Endothelial cell of umbilical vein (primary cell): Measurements from ENCODE around the gene AGMO. TPM values are rescaled to one million over a fixed set of nuclear protein-coding genes. Genes with fewer than 3 reads are reported as not detected.

Source experiments
- BruUV-seq: library from RNA; stranded (reverse); fragments of 400-500 nt; replicated peaks from 2 replicates; lab custom pipeline; 2021; lab: Mats Ljungman, UMichigan
- CTCF ChIA-PET: fragments of 300-600, 350-600 bp; sonication (Branson Sonifier 250); formaldehyde crosslinking; loops from one replicate; lab custom pipeline; 2021; ENCODE audit warnings: antibody characterized with exemption, inconsistent platforms; lab: Charles Lee
- POLR2A ChIA-PET: fragments of 300-600, 350-600 bp; sonication (Branson Sonifier 250); formaldehyde crosslinking; loops from one replicate; lab custom pipeline; 2021; ENCODE audit warnings: antibody characterized with exemption, inconsistent platforms; lab: Charles Lee
- DNase-seq: peaks from one replicate; pipeline ENCODE4 v3.0.0-alpha.2; 2011; ENCODE audit warnings: low read depth, low spot score
- FAIRE-seq: peaks from 2 replicates; lab custom pipeline; 2011; peaks lifted over from hg19 to GRCh38; lab: Jason Lieb, UNC
- H2AFZ ChIP-seq: 2 replicates; pipeline ENCODE4 v1.6.0; 2012; ENCODE audit warnings: low read depth, low read length, control low read depth, inconsistent platforms
- H3K27ac ChIP-seq: 2 replicates; pipeline ENCODE4 v1.5.1; 2011; ENCODE audit warnings: low read depth, mild to moderate bottlenecking, control low read depth, low read length, moderate library complexity; ENCODE audit not compliant: insufficient read depth
- H3K27me3 ChIP-seq, 2 experiments: 2 replicates each; pipeline versions ENCODE4 v1.6.0 to v1.6.1; 2011; ENCODE audit warnings: low read length in 2 of 2, mixed read lengths in 1 of 2; ENCODE audit not compliant: control insufficient read depth in 2 of 2, insufficient read depth in 2 of 2
- H3K36me3 ChIP-seq, 2 experiments: 2 replicates in 1 of 2; 3 replicates in 1 of 2; pipeline ENCODE4 v1.5.1; 2011; ENCODE audit warnings: low read length in 2 of 2, mild to moderate bottlenecking in 1 of 2, moderate library complexity in 1 of 2; ENCODE audit not compliant: control insufficient read depth in 2 of 2, insufficient read depth in 2 of 2; ENCODE audit errors: extremely low read depth in 1 of 2
- H3K4me1 ChIP-seq: 3 replicates; pipeline ENCODE4 v1.5.1; 2011; ENCODE audit warnings: mild to moderate bottlenecking, low read length; ENCODE audit not compliant: control insufficient read depth, insufficient read depth; ENCODE audit errors: extremely low read depth
- H3K4me2 ChIP-seq: 2 replicates; pipeline ENCODE4 v1.6.1; 2011; ENCODE audit warnings: low read length, control low read depth, mixed read lengths; ENCODE audit not compliant: insufficient read depth
- H3K4me3 ChIP-seq, 3 experiments: fragments of 200-600 bp in 1 of 3; sonication (generic), shearing (Covaris generic) in 1 of 3; replicated peaks in 1 of 3; 2 replicates each; pipeline ENCODE4 v1.5.1; 2011 to 2016; ENCODE audit warnings: control low read depth in 3 of 3, low read length in 3 of 3, mild to moderate bottlenecking in 2 of 3, inconsistent platforms in 1 of 3, low read depth in 1 of 3, moderate library complexity in 1 of 3; ENCODE audit not compliant: insufficient read depth in 1 of 3
- H3K79me2 ChIP-seq: 2 replicates; pipeline ENCODE4 v1.6.0; 2012; ENCODE audit warnings: low read length, inconsistent platforms; ENCODE audit not compliant: control insufficient read depth, insufficient read depth
- H3K9ac ChIP-seq: replicated peaks from 2 replicates; pipeline ENCODE3; 2011; ENCODE audit warnings: low read length, control low read depth; ENCODE audit not compliant: insufficient read depth; ENCODE audit errors: extremely low read depth
- H3K9me1 ChIP-seq: replicated peaks from 3 replicates; pipeline ENCODE4 v1.6.0; 2011; ENCODE audit warnings: mild to moderate bottlenecking, low read length; ENCODE audit not compliant: control insufficient read depth, insufficient read depth; ENCODE audit errors: extremely low read depth
- H3K9me3 ChIP-seq: replicated peaks from 2 replicates; pipeline ENCODE4 v1.5.1; 2012; ENCODE audit warnings: low read length, inconsistent platforms; ENCODE audit not compliant: control insufficient read depth, insufficient read depth
- H4K20me1 ChIP-seq: replicated peaks from 2 replicates; pipeline ENCODE3; 2011; ENCODE audit warnings: mild to moderate bottlenecking, low read length; ENCODE audit not compliant: control insufficient read depth, insufficient read depth; ENCODE audit errors: extremely low read depth
- CTCF ChIP-seq, 2 donors: IDR thresholded peaks; 1 replicate in 1 of 2; 2 replicates in 1 of 2; pipeline ENCODE4 v1.5.1; 2011; ENCODE audit warnings: low read length in 2 of 2, mild to moderate bottlenecking in 2 of 2, moderate library complexity in 2 of 2, control low read depth in 1 of 2, inconsistent platforms in 1 of 2, low read depth in 1 of 2; ENCODE audit not compliant: insufficient read depth in 1 of 2; ENCODE audit errors: extremely low read depth in 1 of 2
- EZH2 ChIP-seq: IDR thresholded peaks from 2 replicates; pipeline ENCODE4 v1.6.1; 2012; ENCODE audit warnings: borderline replicate concordance, low read depth, mild to moderate bottlenecking, moderate library complexity, low read length, inconsistent platforms; ENCODE audit not compliant: severe bottlenecking
- GATA2 ChIP-seq: IDR thresholded peaks from 2 replicates; pipeline ENCODE4 v1.7.0; 2011; ENCODE audit warnings: low read depth, mild to moderate bottlenecking, moderate library complexity, mixed read lengths, low read length; ENCODE audit not compliant: insufficient read length, insufficient read depth
- MYC ChIP-seq: IDR thresholded peaks from one replicate; pipeline ENCODE4 v1.6.1; 2011; ENCODE audit warnings: mild to moderate bottlenecking, low read depth, low read length
- POLR2A ChIP-seq: IDR thresholded peaks from 2 replicates; pipeline ENCODE4 v1.6.1; 2012; ENCODE audit warnings: low read depth, mild to moderate bottlenecking, control low read depth, low read length
- POLR2AphosphoS5 ChIP-seq: IDR thresholded peaks from 2 replicates; pipeline ENCODE4 v1.6.1; 2012; ENCODE audit warnings: low read depth, mild to moderate bottlenecking, control low read depth, low read length, moderate library complexity; ENCODE audit not compliant: insufficient read depth
- dilution Hi-C: fragments of 300-500 bp; cut with MboI; formaldehyde crosslinking; loops from one replicate; pipeline ENCODE4 v1.15.0; 2019; ENCODE audit warnings: low sequenced_read_pairs; ENCODE audit not compliant: extremely low pct_ligation_motif_present
- intact Hi-C: fragments of 100-400 bp; cut with micrococcal nuclease; formaldehyde crosslinking; loops from one replicate; pipeline ENCODE4 v1.10.0; 2022
- polyA plus RNA-seq, 4 experiments: library from polyadenylated mRNA; depleted of rRNA in 3 of 4; stranded (reverse) in 3 of 4; unstranded in 1 of 4; fragments of >200 nt; gene quantifications; 2 replicates each; pipeline versions ENCODE4 v1.2.1 to v1.2.3, GENCODE V29; 2011 to 2012; ENCODE audit warnings: missing spikeins in 1 of 4
- total RNA-seq: library from RNA; stranded (reverse); gene quantifications from 2 replicates; pipeline ENCODE4 v1.2.3, GENCODE V29; 2021
- TF ChIP-seq, protein P1 (sequence below): IDR thresholded peaks from 2 replicates; pipeline ENCODE4 v1.6.1; 2011; ENCODE audit not compliant: insufficient read depth, insufficient read length

AGMO gene
- total and polyA plus RNA-seq, 2 donors (not counting 3 experiments of a cell fraction or from before 2014, with no cell fraction given), result 0.23 to 0.40 TPM

GRCh38 chr7:15441915-15442314 is 119.9 kb downstream of the AGMO start:
- no peaks in the 10 kb centered on the region for H4K20me1 ChIP-seq
- H3K27me3 ChIP-seq, result no peaks in the 10 kb centered on the region
- TF ChIP-seq MYC (no peak), EZH2 (no peak)
- H3K79me2 ChIP-seq, result no peaks in the 10 kb centered on the region
- H3K9ac ChIP-seq, result no peak overlapping the region
- no peaks in the 10 kb centered on the region for H3K9me3 ChIP-seq
- no peaks in the 10 kb centered on the region for H3K36me3 ChIP-seq
- H3K4me3 ChIP-seq, result no peak overlapping the region
- H3K9me1 ChIP-seq, result no peaks in the 10 kb centered on the region
- intact Hi-C loops, result no loop called here
- no peak overlapping the region for H3K4me2 ChIP-seq
- BruUV-seq, result no TSS peak
- DNase-seq (no peak), FAIRE-seq (no peak)
- no peaks in the 10 kb centered on the region for H3K4me1 ChIP-seq
- ChIA-PET POLR2A (no interaction called here), CTCF (no interaction called here)
- no peak overlapping the region for H2AFZ ChIP-seq
- dilution Hi-C loops, result no loop called here
- no peak overlapping the region for H3K27ac ChIP-seq

DNA sequence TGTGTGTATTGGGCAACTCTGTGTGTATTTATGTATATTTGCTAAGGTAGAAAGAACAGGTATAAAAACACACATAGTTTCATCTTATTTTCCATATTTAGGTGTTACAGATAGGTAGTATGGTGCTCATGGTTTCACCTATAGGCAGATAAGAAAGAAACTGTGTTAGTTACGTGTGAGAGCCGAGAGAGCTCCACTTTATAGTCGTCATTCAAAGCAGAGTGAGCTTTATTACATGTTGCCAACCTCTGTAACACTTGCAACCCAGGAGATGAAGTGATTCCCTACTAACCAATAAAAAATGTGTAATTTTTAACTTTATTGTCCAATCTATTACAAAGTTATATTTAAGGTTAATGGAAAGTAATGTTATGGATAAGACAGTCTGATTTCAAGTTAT is 121.3 kb downstream of the AGMO start:
- H3K9ac ChIP-seq, result no peak overlapping the region
- no peaks in the 10 kb centered on the region for H4K20me1 ChIP-seq
- H3K36me3 ChIP-seq, result no peaks in the 10 kb centered on the region
- H3K4me3 ChIP-seq, result no peak overlapping the region
- no peaks in the 10 kb centered on the region for H3K9me3 ChIP-seq
- H3K9me1 ChIP-seq, result no peaks in the 10 kb centered on the region
- TF ChIP-seq GATA2 (no peak), POLR2AphosphoS5 (no peak), EZH2 (no peak), POLR2A (no peak), CTCF (IDR thresholded peaks at IDR 0.05; ENCODE audit: extremely low read depth in 1 of 2, insufficient read depth in 1 of 2, low read depth in 1 of 2, low read length in 2 of 2) (no peak)
- TF ChIP-seq, protein P1, sequence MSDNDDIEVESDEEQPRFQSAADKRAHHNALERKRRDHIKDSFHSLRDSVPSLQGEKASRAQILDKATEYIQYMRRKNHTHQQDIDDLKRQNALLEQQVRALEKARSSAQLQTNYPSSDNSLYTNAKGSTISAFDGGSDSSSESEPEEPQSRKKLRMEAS, result no peak
- no peaks in the 10 kb centered on the region for H3K27me3 ChIP-seq
- H3K4me1 ChIP-seq, result no peaks in the 10 kb centered on the region
- H3K27ac ChIP-seq, result no peak overlapping the region
- no peak overlapping the region for H3K4me2 ChIP-seq
- POLR2A ChIA-PET, result no interaction called here
- intact Hi-C loops (no loop called here), dilution Hi-C loops (no loop called here)
- CTCF ChIA-PET, result no interaction called here
- H2AFZ ChIP-seq, result no peak overlapping the region
- FAIRE-seq (no peak), DNase-seq (no peak)
- H3K79me2 ChIP-seq, result no peaks in the 10 kb centered on the region
- no TSS peak for BruUV-seq
